Measurements from ENCODE around the gene UBR3. TPM values are rescaled to one million over a fixed set of nuclear protein-coding genes. Genes with fewer than 3 reads are reported as not detected.

The UBR3 gene
- total and polyA plus RNA-seq, 2 experiments from 2014 or later: 10.7 to 28.0 TPM

GRCh38 chr2:170022692-170023091 is 195.4 kb downstream of the UBR3 start:
- Histone ChIP-seq H3K36me3 (ENCODE audit: insufficient read depth) (no peaks in the 10 kb centered on the region), H3K27ac (ENCODE audit: low read depth) (no peak overlapping the region), H3K79me2 (replicated peaks; ENCODE audit: insufficient read depth) (no peaks in the 10 kb centered on the region), H3K9me2 (ENCODE audit: insufficient read depth) (no peaks in the 10 kb centered on the region), H2AFZ (no peak overlapping the region), H3F3A (replicated peaks; ENCODE audit: low read depth) (no peaks in the 10 kb centered on the region), H3K4me2 (no peak overlapping the region), H4K20me1 (replicated peaks; ENCODE audit: insufficient read depth) (no peaks in the 10 kb centered on the region), H3K4me1 (ENCODE audit: insufficient read depth) (peaks cover 5% of the 10 kb centered on the region; the same call in 1 of the 2 replicates), H3K27me3 (ENCODE audit: insufficient read depth) (no peaks in the 10 kb centered on the region), H3K4me3 (no peak overlapping the region)
- no peak for TF ChIP-seq POLR2AphosphoS5 (IDR thresholded peaks at IDR 0.05; ENCODE audit: low read depth)
- no peak for TF ChIP-seq ETS1 (IDR thresholded peaks at IDR 0.05)
- no peak for TF ChIP-seq NANOG (IDR thresholded peaks at IDR 0.05; ENCODE audit: borderline replicate concordance)
- no peak for TF ChIP-seq CTCF (conservative IDR thresholded peaks at IDR 0.05; ENCODE audit: low read depth in 2 of 2)
- no peak for TF ChIP-seq CREB1 (CRISPR knock-in tag; IDR thresholded peaks at IDR 0.05; ENCODE audit: low read depth)
- no peak for TF ChIP-seq EZH2 (IDR thresholded peaks at IDR 0.05; ENCODE audit: low read depth, unreplicated experiment)
- no peak for TF ChIP-seq ZNF114 (CRISPR knock-in tag; IDR thresholded peaks at IDR 0.05)
- TF ChIP-seq REST (IDR thresholded peaks at IDR 0.05; ENCODE audit: unreplicated experiment): no peak
- no peak for TF ChIP-seq JUNB (IDR thresholded peaks at IDR 0.05; ENCODE audit: unreplicated experiment)
- TF ChIP-seq EZH2phosphoT487 (IDR thresholded peaks at IDR 0.05; ENCODE audit: unreplicated experiment): no peak
- TF ChIP-seq STAT1 (IDR thresholded peaks at IDR 0.05; ENCODE audit: unreplicated experiment): no peak
- TF ChIP-seq ZNF331 (CRISPR knock-in tag; IDR thresholded peaks at IDR 0.05; ENCODE audit: low read depth): no peak
- no peak for TF ChIP-seq ZNF462 (CRISPR knock-in tag; IDR thresholded peaks at IDR 0.05)
- Mint-ChIP-seq H3K4me1 (peaks cover 3% of the 10 kb centered on the region), H3K4me3 (no peak overlapping the region), H3K27ac (no peak overlapping the region), H3K27me3 (ENCODE audit: insufficient read depth, low read depth, poor library complexity) (no peaks in the 10 kb centered on the region), H3K36me3 (ENCODE audit: low read depth) (no peaks in the 10 kb centered on the region; the same call in 2 of the 3 replicates), H3K9me3 (no peaks in the 10 kb centered on the region)
- ATAC-seq (no peak), DNase-seq (ENCODE audit: low spot score) (no peak)

Measured in GM23338 (cell line).